Stimulated activated CD8-positive, alpha-beta memory T cell treated with anti-CD3 and anti-CD28 coated beads, Interleukin-4, amount 100 ng/mL, for 48 hours (primary cell): Measurements from ENCODE around the gene MACF1.

Source experiments
- DNase-seq: peaks from one replicate; pipeline ENCODE4 v3.0.0-alpha.2; 2020

Gene MACF1

DNA sequence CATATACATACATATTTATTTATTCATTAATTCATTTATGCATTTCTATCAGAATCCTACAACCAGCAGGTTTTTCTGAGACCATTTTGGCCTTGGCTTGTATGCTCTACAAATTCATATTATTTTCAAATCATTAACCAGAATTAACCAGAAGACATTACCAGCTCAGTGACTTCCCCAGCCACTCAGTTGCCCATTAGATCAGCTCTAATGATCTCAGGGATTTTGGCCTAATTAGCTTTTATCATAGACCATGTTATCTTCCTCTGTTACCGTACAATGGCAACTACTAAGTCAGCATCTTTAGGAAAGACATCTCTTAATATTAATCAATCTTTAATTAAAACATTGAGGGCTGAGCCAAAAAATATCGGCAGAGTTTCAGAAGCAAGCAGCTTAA is 196.6 kb downstream of the MACF1 start:
- DNase-seq, result no peak

DNA sequence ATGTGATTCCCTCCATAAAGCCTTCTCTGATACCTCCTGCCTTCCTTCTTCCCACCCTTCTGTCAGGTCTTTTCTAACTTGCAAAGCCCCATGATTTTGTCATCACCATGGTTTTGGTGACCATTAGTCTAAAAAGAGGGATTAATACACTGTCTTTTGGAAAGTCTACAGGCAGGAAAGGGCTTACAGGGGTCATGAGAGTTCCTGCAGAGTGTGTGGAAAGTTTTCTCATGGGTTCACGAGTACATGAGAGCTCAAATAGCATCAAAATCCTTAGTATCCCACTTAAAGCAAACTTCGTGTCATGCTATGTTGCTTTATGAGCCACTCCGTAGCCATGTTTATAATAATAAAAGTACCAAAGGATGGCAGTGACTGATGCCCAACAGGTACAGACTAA is 200.4 kb downstream of the MACF1 start:
- DNase-seq, result no peak

DNA sequence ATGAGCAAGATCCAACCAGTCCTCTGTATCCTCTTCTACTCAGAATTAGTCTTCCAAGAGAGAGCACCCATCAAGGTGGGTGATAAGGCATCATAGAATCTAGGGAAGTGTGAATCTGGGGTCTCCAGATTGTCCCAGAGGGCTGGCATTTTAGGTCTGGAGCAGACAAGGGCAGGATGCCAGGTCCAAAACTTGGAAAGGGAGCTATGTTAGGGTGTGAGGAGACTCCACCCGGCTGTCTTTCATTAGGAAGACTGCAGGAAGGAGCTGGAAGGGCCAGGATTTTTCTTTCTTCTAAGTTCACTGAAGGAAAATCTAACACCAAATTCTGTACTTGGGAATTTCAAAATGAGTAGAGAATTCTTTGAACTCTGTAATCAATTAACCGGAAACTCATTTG is 200.9 kb downstream of the MACF1 start:
- no peak for DNase-seq

DNA sequence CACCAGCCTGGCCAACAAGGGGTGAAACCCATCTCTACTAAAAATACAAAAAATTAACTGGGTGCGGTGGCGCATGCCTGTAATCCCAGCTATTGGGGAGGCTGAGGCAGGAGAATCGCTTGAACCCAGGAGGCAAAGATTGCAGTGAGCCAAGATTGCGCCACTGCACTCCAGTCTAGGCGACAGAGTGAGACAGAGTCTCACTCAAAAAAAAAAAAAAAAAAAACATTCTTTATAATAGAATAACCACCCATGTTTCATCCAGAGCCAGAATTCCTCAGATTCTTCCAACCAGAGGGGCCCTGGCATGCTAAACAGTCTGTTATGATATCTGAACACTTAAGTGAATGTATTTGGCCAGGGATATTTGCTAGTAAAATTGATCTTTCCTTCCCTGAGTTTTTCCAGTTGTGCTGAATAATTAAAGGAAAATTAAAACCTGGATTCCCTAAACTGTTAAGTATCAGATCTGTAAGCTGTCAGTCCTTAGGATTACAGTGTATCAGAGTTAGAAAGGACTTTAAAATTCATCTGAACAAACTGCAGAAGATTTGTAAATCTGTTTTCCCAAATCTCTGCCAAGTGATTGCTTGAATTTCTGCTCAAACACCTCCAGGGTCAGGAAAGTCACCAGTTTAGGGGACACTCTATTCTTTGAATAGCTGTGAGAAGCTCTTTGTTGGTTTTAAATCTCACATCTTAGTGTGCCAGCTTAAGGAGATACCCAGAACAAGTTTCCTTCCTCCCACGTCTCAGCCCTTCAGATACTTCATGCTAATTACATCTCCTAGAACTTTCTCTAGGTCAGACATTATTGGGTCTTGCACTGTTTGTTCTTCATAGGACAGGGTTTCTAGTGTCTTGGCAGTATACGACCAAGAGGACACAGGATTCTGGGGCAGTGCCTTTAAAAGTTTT is 202.3 kb downstream of the MACF1 start:
- no peak for DNase-seq

DNA sequence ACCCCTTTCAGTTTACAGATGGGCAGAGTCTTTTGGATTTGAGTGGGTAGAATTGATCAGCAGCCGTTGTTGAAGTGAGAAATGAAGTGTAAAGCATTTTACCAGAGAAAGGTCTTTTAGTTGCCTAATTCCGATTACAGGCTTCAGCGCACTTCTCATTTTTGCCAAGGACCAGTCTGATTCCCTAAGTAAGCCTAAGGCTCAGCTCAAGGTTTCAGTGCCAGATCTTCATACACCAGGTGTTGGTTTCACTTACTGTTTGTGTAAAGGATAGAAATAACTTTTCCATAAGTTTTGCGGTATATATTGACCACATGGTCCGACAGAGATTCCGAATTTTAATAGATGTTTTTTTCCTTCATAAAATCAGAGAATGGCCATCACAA is 203.0 kb downstream of the MACF1 start:
- no peak for DNase-seq

DNA sequence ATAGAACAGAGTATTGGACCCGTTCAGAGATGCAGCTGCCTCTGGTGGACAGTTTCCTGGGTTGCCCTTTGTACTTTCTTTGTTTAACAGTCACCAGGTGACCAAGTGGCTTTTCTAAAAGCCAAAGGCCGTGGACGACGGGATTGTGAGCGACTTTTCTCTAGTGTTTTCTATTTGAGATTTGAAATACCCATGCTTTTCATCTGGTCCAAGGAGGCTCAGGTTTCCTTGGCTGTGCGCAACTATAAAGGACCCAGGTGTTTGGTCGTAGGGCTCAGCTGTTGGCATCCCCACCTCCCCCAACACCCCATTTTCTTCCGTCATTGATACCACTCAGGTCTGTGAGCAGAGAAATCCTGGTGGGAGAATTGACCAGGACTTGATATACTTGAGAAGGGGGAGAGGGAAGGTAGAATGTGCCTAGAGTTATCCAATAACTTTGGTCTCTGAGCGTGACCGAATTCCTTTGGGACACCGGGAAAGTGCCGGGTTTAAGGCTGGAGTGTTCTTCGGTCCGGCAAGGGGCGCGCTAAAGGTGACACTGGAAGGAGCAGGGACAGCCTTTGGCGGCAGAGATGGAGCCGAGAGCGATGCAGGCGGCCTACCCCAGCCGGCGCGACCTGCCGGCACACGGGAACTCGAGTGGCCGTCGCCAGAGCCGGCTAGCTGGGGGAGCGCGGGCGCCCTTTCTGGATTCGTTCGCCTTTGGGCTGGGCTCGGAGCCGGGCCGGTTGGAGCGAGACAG is 203.6 kb downstream of the MACF1 start:
- no peak for DNase-seq

DNA sequence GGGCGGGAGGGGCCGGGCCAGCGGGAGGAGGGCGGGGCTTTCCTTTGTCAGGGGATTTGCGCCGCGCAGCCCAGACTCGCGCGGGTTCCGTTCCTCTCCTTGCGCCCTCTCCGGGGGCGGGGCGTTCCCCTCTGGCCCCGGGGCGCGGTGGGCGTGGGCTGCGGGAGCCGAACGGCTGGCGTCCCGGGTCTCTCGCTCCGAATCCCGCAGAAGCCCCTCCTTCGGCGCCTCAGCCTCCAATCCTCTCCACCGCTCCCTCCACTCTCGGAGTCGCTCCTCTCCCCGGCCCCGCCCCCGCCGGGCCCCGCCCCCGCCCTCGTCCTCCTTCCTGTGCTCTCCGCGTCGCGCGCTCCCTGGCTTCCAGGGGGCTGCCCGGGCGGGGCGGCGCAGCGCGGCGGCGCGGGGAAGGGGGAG is 204.2 kb downstream of the MACF1 start:
- DNase-seq, result peak; percentile 87

DNA sequence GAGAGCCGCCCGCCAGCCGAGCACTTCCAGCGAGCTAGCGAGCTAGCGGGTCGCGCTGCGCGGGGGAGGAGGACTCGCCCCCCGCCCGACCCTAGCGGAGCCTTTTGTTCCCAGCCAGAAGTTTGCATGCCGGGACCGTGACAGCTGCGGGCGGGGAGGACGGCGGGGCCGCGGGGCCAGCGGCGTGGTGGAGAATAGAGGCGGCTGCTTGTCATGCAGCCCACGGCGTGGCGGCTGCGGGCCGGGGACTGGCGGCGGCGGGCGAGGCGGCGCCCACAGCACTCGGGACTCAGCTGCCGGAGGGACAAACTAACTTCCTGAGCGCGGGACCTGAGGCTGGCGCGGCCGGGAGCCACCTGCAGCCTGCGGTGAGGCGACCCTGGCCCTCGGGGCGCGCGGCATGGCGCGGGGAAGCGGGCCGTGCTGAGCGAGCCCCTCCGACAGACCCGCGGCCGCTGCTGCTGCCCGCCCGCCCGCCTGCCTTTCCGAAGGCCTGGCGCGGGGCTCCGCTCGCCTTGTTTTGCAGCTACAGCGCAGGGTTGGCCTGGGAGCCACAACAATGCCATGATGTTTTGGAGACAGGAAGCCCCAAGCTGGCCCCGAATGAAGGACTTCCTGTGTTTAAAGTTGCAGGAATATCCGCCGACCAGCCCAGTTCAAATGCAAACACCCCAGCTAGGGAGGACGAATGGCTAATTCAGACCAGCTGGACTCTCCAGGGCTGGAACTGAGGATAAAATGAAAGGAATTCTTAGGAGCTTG is 204.7 kb downstream of the MACF1 start:
- peak; percentile 47 for DNase-seq

DNA sequence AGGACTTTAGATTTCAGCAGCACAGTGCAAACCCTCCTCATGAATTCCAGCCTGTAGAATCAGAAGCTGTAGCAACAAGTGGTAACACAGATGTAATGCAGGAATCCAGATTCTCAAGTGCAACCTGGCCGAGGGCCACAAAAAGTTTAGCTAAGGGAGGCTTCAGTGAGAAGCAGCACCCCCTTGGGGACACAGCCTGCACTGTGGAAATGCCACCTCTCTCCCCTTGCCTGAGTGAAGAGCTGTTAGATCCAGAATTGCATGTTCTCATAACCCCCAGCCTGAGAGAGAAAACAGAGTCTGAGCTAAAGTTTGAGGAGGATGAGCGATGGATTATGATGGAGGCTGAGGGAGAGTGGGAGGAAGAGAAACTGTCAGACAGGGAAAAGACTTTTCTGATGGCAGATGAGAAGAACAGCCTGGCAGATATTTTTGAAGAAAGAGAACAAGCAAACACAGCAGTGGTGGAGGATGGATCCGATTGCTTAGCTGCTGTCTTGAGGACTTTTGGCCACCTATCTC is 206.5 kb downstream of the MACF1 start:
- peak; percentile 67 for DNase-seq

DNA sequence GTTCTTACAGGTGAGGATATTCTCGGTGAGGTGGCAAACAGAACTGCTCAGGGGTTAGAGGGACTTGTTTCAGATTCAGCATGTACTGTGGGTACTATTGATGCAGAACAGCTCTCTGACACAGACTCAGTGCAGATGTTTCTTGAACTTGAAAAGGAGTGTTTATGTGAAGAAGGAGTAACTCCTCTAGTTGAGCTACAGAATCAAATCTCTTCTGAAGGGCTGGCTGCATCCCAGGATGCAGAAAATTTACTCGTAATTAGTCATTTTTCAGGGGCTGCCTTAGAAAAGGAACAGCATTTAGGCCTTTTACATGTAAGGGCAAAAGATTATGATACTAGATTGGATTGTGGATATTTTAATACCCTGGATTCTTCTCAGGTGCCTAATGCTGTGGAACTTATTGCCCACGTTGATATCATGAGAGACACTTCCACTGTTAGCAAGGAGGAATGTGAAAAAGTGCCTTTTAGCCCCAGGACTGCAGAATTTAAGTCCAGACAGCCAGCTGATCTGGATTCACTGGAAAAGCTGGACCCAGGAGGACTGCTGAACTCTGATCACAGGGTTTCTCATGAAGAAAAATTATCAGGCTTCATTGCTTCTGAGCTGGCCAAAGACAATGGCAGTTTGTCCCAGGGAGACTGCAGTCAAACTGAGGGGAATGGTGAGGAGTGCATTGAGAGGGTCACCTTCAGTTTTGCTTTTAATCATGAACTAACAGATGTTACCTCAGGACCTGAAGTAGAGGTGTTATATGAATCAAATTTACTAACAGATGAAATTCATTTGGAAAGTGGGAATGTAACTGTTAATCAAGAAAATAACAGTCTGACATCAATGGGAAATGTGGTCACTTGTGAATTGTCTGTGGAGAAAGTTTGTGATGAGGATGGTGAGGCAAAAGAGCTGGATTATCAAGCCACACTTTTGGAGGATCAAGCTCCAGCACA is 207.3 kb downstream of the MACF1 start:
- DNase-seq, result no peak

DNA sequence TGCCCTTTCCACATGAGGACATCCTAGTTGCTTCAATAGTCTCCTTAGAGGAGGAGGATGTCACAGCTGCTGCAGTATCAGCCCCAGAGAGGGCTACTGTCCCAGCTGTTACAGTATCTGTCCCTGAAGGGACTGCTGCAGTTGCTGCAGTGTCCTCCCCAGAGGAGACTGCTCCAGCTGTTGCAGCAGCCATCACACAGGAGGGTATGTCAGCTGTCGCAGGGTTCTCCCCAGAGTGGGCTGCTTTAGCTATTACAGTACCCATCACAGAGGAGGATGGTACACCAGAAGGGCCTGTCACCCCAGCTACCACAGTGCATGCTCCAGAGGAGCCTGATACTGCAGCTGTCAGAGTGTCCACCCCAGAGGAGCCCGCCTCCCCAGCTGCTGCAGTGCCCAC is 208.4 kb downstream of the MACF1 start:
- DNase-seq, result no peak

DNA sequence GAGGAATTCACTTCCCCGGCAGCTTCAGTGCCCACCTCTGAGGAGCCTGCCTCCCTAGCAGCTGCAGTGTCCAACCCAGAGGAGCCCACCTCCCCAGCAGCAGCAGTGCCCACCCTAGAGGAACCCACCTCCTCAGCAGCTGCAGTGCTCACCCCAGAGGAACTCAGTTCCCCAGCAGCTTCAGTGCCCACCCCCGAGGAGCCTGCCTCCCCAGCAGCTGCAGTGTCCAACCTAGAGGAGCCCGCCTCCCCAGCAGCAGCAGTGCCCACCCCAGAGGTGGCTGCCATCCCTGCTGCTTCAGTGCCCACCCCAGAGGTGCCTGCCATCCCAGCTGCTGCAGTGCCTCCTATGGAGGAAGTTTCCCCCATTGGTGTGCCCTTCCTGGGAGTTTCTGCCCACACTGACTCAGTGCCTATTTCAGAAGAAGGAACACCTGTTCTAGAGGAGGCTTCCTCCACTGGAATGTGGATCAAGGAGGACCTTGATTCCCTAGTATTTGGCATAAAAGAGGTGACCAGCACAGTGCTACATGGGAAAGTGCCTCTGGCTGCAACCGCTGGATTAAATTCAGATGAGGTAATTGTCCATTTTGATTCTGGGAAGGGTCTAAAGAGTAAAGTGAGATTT is 209.5 kb downstream of the MACF1 start:
- DNase-seq, result no peak

DNA sequence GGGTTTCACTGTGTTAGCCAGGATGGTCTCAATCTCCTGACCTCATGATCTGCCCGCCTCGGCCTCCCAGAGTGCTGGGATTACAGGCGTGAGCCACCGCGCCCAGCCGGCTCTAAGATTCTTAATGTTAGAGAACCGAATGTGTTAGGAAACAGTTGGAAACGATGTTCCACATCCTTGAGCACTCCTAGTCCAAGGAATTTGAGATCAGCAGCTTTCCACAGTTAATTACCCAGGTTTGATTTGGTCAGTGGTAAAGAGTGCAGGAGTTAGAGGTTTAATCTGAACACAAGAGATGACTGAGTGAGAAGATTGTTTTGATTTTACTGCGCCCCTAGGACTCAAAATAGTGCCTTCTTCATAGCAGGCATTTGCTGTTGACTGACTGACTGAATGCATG is 211.1 kb downstream of the MACF1 start:
- no peak for DNase-seq

DNA sequence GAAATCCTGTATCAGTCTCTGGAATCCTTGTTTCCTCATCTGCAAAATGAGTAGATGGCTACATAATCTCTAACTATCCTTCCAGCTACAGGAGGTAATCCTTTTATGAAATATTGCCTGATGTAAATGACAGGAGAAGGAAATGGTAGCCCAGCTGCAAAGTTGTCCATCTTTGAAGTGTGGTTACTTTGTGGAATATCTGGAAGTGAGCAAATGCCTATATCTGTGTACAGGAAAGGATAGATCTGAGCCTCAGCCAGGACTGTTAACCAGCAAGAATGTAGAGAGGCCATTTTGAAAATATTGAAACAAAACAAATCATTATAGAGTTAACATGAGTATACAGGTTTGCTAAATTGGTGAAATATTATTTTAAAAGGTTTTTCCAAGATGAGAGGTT is 212.1 kb downstream of the MACF1 start:
- no peak for DNase-seq

DNA sequence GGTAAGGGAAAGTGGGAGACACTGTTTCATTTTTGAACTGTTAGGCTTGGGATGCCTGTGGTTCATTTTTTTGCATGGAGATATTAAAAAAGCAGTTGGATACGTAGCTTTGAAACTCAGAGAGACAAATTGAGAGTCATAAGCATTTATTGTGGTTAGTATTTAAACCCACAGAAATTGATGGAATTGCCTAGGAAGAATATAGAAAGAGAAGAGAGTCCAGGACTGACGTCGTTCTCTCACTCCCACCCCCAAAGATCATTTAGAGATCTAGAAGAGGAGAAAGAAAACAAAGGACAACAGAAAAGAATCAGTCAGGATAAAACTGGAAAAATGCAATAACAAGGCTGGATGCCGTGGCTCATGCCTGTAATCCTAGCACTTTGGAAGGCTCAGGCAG is 213.7 kb downstream of the MACF1 start:
- no peak for DNase-seq

DNA sequence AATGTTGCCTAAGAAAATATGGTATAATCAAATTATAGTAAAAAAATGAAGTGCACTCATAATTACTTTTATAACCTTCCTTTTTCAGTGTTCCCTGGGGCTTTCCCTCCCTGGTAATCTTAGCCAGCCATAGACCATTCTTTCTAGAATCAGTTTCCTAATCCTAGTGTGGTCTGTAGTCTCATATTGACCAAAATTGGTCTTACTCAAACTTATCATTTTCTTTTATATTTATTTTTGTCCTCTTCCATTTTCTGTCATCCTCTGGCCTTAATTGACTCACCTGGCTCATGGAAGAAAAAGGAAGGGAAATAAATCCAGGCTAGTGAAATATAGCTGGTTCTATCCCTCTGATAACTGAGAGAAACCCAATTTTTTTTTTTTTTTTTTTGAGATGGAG is 216.0 kb downstream of the MACF1 start:
- DNase-seq, result no peak

DNA sequence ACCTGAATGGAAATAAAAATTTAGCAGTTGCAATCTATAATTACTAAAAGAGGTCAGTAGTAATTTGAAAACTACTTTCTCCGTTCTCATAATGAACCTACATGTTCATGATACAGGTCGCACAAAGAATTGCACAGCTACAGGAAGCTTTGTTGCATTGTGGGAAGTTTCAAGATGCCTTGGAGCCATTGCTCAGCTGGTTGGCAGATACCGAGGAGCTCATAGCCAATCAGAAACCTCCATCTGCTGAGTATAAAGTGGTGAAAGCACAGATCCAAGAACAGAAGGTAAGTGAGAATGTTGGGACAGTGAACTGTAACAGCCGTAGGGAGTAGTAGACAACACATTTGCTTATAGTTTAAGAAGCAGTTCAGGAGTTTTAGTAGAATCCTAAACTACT is 218.1 kb downstream of the MACF1 start:
- DNase-seq, result no peak

DNA sequence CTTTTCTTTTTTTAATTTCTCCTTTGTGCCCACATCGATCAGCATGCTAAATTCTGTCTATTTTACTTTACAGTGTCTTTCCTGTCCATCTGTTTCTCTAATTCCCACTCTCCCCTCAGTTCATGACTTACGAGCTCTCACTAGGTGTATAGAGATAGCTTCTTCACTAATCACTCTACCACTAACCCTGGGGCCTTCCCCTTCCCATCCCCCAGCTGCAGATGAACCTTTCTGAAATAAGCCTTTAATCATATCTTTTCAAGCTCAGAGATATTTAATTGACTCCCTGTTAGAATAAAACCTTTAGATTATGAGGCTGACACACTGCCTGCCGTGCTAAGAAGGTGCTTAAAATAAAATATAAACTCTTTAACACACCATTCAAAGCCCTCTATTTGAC is 220.7 kb downstream of the MACF1 start:
- DNase-seq, result no peak

DNA sequence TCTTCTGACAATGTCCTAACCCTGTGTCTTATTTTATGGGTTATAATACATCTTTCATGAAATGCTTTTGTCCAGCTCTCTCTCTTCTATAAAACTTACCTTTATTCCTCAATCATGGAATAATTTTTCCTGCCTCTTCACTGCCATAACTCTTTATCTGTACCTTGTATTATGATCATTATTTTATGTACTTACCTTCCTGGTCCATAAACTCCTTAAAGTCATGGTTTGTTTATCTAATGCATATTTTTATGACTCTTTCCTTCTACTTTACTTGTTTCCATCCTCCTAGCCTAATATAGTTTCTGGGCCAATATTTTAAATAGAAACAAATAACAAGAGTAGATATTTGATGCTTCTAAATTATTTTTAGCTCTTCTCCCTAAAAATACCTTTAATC is 221.1 kb downstream of the MACF1 start:
- DNase-seq, result no peak

DNA sequence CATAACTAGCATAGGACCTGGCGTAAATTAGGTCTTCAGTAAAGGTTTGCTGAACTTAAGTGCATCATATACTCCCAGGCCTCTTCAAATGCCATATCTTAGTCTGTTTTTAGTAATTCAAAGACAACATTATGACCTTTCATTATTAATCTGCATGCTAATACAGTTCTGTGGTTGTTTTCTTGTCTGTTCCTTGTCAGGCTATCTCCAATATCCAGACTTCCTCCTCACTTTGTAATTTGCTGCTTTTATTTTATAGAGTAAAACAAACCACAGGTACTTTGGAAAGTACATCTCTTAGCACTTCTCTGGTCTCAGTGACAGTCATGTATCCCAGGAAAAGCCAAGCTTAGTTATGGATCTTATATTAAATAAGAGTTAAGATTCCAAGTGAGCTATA is 221.9 kb downstream of the MACF1 start:
- DNase-seq, result no peak

DNA sequence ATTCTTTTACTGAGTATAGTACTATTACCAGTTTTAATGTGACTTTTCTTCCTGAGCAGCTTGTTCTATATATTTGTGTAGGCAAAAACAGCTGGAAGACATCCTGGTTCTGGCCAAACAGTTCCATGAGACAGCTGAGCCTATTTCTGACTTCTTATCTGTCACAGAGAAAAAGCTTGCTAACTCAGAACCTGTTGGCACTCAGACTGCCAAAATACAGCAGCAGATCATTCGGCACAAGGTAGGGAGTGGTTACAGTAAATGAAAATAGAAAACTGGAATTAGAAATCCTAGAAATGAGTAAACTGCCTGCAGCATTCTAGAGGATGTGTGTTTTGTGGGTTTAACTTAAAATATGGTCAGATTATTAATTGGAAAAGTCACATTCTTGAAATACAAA is 222.9 kb downstream of the MACF1 start:
- DNase-seq, result no peak

DNA sequence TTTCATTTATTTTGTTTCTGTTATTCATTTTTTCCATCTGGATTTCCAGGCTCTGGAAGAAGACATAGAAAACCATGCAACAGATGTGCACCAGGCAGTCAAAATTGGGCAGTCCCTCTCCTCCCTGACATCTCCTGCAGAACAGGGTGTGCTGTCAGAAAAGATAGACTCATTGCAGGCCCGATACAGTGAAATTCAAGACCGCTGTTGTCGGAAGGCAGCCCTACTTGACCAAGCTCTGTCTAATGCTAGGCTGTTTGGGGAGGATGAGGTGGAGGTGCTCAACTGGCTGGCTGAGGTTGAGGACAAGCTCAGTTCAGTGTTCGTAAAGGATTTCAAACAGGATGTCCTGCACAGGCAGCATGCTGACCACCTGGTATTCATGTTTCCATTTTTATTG is 223.4 kb downstream of the MACF1 start:
- DNase-seq, result no peak
